Erythroblast (primary cell): ENCODE data around the gene RFX3.

Source experiments
- GATA1 ChIP-seq: IDR thresholded peaks from 2 replicates; pipeline ENCODE4 v1.6.1; 2011; ENCODE audit warnings: low read depth, mild to moderate bottlenecking, control low read depth, low read length, moderate library complexity
- POLR2A ChIP-seq: IDR thresholded peaks from 2 replicates; pipeline ENCODE4 v1.6.1; 2011; ENCODE audit warnings: mild to moderate bottlenecking, low read length

DNA sequence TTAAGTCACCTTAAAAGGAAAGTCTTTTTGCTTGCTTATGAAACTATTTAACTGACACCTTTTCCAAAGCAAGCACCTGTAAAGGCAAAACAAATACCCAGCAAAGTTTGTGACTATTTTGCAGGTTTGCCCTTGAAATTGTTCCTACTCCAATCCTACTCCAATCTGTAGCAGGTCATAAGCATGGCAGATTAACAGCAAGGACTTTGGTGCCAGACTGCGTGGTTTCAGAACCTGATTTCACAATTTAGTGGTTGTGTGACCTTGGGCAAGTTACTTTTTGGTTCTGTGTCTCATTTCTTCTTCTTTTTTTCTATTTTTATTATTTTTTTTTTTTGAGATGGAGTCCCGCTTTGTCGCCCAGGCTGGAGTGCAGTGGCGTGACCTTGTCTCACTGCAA lies 282.1 kb downstream of the RFX3 start:
- TF ChIP-seq POLR2A (no peak), GATA1 (no peak)
